Testis (tissue), 2 donors: ENCODE results near the gene RNASE13.

Experiments
- CTCF ChIP-seq, 3 experiments: fragments of 450-650 bp in 2 of 3; fragments of 200-600 bp in 1 of 3; sonication (generic) in 1 of 3; IDR thresholded peaks; one replicate each; pipeline ENCODE4 v1.5.1; 2016 to 2019; ENCODE audit warnings: antibody characterized with exemption in 3 of 3, mild to moderate bottlenecking in 2 of 3, moderate library complexity in 1 of 3
- POLR2A ChIP-seq: fragments of 450-650 bp; IDR thresholded peaks from one replicate; pipeline ENCODE4 v1.6.1; 2017; ENCODE audit warnings: antibody characterized with exemption, mild to moderate bottlenecking, moderate library complexity

GRCh38 chr14:21037156-21037555 is 2.5 kb upstream of the RNASE13 start:
- TF ChIP-seq CTCF (IDR thresholded peaks at IDR 0.05) (no peak), POLR2A (no peak)
